SU-DHL-6 (cell line): ENCODE measurements around the gene ZNF483.
"Not testable (repeated sequence)": the region's sequence is repeated elsewhere in the genome, so short reads cannot be mapped to it uniquely, and the experiment has no call there.

Source experiments
- H2AFZ ChIP-seq: fragments of 200-600 bp; sonication (generic); 2 replicates; pipeline ENCODE4 v1.6.1; 2014; ENCODE audit warnings: low read depth, mild to moderate bottlenecking, moderate library complexity, mixed read lengths, antibody characterized with exemption, low read length; ENCODE audit not compliant: severe bottlenecking
- H3F3A ChIP-seq: fragments of 200-600 bp; shearing (Covaris generic); 2 replicates; pipeline ENCODE4 v1.6.0; 2016; ENCODE audit warnings: antibody characterized with exemption, mild to moderate bottlenecking; ENCODE audit not compliant: insufficient read depth
- H3K27ac ChIP-seq: fragments of 200-600 bp; sonication (generic); 2 replicates; pipeline ENCODE4 v1.5.1; 2016; ENCODE audit warnings: low read depth, mild to moderate bottlenecking, low read length, moderate library complexity, mixed read lengths
- H3K27me3 ChIP-seq: fragments of 200-600 bp; sonication (generic), shearing (Covaris generic); 2 replicates; pipeline ENCODE4 v1.6.0; 2014; ENCODE audit warnings: mild to moderate bottlenecking, low read length
- H3K36me3 ChIP-seq: fragments of 200-600 bp; sonication (generic); 2 replicates; pipeline ENCODE4 v1.6.1; 2014; ENCODE audit warnings: mild to moderate bottlenecking, low read length, mixed read lengths
- H3K4me2 ChIP-seq: fragments of 300-600, 200-600 bp; shearing (Covaris generic), sonication (generic); 2 replicates; pipeline ENCODE4 v1.6.0; 2014; ENCODE audit warnings: low read length, low read depth, mild to moderate bottlenecking; ENCODE audit not compliant: poor library complexity, severe bottlenecking
- H3K4me3 ChIP-seq: fragments of 200-600 bp; sonication (generic); 2 replicates; pipeline ENCODE4 v1.5.1; 2014; ENCODE audit warnings: antibody characterized with exemption, low read length, mild to moderate bottlenecking, mixed read lengths; ENCODE audit not compliant: insufficient read depth, poor library complexity, severe bottlenecking
- H3K79me2 ChIP-seq: fragments of 200-600 bp; sonication (generic); 2 replicates; pipeline ENCODE4 v1.6.1; 2014; ENCODE audit warnings: mild to moderate bottlenecking, low read length, moderate library complexity; ENCODE audit not compliant: insufficient read depth
- H3K9ac ChIP-seq: fragments of 200-600 bp; sonication (generic); 2 replicates; pipeline ENCODE4 v1.7.0; 2014; ENCODE audit warnings: mild to moderate bottlenecking, low read length
- H3K9me2 ChIP-seq: fragments of 200-600 bp; sonication (generic); replicated peaks from 2 replicates; pipeline ENCODE4 v1.6.1; 2014; ENCODE audit warnings: low read length; ENCODE audit not compliant: insufficient read depth
- H3K9me3 ChIP-seq: fragments of 200-600 bp; sonication (generic); 2 replicates; pipeline ENCODE4 v1.6.1; 2014; ENCODE audit warnings: low read length, mixed read lengths; ENCODE audit not compliant: insufficient read depth
- H4K20me1 ChIP-seq: fragments of 200-600 bp; sonication (generic); 2 replicates; pipeline ENCODE4 v1.6.1; 2014; ENCODE audit warnings: low read depth, mild to moderate bottlenecking, antibody characterized with exemption, low read length, moderate library complexity, mixed read lengths
- CTCF ChIP-seq: fragments of 200-600 bp; sonication (generic); IDR thresholded peaks from one replicate; pipeline ENCODE4 v1.5.1; 2017; ENCODE audit warnings: antibody characterized with exemption, mild to moderate bottlenecking, low read length, moderate library complexity; ENCODE audit not compliant: insufficient read depth, poor library complexity, severe bottlenecking
- EZH2phosphoT487 ChIP-seq: fragments of 200-600 bp; sonication (generic), shearing (Covaris generic); conservative IDR thresholded peaks from 2 replicates; pipeline ENCODE4 v1.6.1; 2018; ENCODE audit warnings: mild to moderate bottlenecking, antibody characterized with exemption, low read length, moderate library complexity, mixed read lengths

Gene ZNF483

DNA sequence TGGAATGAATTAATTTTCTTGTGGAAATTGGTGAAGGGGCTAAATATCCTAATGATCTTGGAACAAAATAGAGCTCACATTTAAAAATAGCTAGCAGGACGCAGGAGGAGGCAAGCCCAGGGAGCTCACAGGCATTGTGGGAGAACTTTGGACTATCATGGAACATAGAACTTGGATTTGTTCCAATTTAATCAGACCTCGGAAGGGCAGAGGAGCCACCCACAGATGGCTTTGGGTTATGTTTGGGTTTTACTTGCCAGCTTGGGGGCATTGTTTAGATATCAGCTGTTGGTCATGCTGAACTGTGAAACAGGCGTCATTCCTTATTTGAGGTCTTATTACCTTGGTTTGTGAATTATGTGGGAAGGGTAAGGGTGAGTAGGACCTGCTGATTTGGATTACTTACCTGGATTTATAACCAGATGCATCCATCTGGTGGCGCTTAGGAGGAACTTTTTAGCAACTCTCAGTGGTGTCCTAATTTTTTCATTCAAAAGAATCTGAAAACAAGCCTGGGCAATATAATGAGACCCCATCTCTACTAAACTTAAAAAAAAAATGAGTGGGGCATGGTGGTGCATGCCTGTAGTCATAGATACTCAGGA, 88.6 kb downstream of the ZNF483 start:
- no peaks in the 10 kb centered on the region for H3K36me3 ChIP-seq
- H4K20me1 ChIP-seq, result no peaks in the 10 kb centered on the region
- H3K27me3 ChIP-seq, result no peaks in the 10 kb centered on the region
- no peak overlapping the region for H3K4me2 ChIP-seq
- no peak overlapping the region for H3K27ac ChIP-seq
- TF ChIP-seq EZH2phosphoT487 (no peak), CTCF (no peak)
- H2AFZ ChIP-seq, result no peak overlapping the region
- no peaks in the 10 kb centered on the region for H3K79me2 ChIP-seq
- no peaks in the 10 kb centered on the region for H3K9me3 ChIP-seq
- no peak overlapping the region for H3K4me3 ChIP-seq
- H3K9ac ChIP-seq, result no peak overlapping the region
- no peaks in the 10 kb centered on the region for H3F3A ChIP-seq
- H3K9me2 ChIP-seq, result no peaks in the 10 kb centered on the region

DNA sequence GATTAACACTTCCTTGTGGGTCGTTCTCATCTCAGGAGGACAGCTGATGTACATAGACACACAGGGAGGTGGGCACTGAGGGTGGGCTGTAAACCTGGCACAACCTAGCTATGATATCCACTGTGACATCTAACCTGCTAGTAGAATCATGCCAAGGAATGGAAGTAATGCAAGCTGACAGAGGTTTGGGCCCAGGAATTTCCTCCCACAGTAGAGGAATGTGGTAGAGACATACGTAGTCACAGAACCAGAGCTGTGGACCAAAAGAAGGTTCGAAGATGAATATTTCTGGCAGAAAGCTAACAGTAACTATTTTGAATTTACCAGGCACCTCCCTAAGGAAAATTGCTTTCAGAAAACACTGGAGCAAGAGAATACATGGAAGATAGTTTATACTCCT, 90.9 kb downstream of the ZNF483 start:
- Histone ChIP-seq H3K36me3 (no peaks in the 10 kb centered on the region), H3K27ac (no peak overlapping the region), H4K20me1 (no peaks in the 10 kb centered on the region), H3K79me2 (no peaks in the 10 kb centered on the region), H3K9me3 (no peaks in the 10 kb centered on the region), H3K9ac (no peak overlapping the region), H2AFZ (no peak overlapping the region), H3K4me3 (no peak overlapping the region), H3K9me2 (no peaks in the 10 kb centered on the region), H3F3A (no peaks in the 10 kb centered on the region), H3K27me3 (no peaks in the 10 kb centered on the region), H3K4me2 (no peak overlapping the region)
- no peak for TF ChIP-seq CTCF
- no peak for TF ChIP-seq EZH2phosphoT487

DNA sequence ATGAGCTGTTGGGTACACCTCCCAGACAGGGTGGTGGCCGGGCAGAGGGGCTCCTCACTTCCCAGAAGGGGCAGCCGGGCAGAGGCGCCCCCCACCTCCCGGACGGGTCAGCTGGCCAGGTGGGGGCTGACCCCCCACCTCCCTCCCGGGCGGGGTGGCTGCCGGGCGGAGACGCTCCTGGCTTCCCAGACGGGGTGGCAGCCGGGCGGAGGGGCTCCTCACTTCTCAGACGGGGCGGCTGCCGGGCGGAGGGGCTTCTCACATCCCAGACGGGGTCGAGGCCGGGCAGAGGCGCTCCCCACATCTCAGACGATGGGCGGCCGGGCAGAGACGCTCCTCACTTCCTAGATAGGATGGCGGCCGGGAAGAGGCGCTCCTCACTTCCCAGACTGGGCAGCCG, 92.4 kb downstream of the ZNF483 start:
- H3K9me3 ChIP-seq, H3K36me3 ChIP-seq, H3K27me3 ChIP-seq, H3K4me2 ChIP-seq, H3F3A ChIP-seq, H3K9me2 ChIP-seq, H3K4me3 ChIP-seq, H3K79me2 ChIP-seq, H2AFZ ChIP-seq, H4K20me1 ChIP-seq, H3K9ac ChIP-seq, H3K27ac ChIP-seq: not testable (repeated sequence)

GRCh38 chr9:111621895-111622480, 97.0 kb downstream of the ZNF483 start:
- H3K4me3 ChIP-seq, result no peak overlapping the region
- no peak overlapping the region for H3K27ac ChIP-seq
- H2AFZ ChIP-seq, result no peak overlapping the region
- no peaks in the 10 kb centered on the region for H3K9me3 ChIP-seq
- TF ChIP-seq EZH2phosphoT487 (no peak), CTCF (peak; percentile 51)
- H3F3A ChIP-seq, result no peaks in the 10 kb centered on the region
- no peaks in the 10 kb centered on the region for H3K9me2 ChIP-seq
- H3K36me3 ChIP-seq, result no peaks in the 10 kb centered on the region
- H3K27me3 ChIP-seq, result no peaks in the 10 kb centered on the region
- H3K79me2 ChIP-seq, result no peaks in the 10 kb centered on the region
- no peak overlapping the region for H3K9ac ChIP-seq
- H4K20me1 ChIP-seq, result no peaks in the 10 kb centered on the region
- H3K4me2 ChIP-seq, result no peak overlapping the region
